ENCODE results near the gene TBC1D4.
"Not testable (repeated sequence)": the region's sequence is repeated elsewhere in the genome, so short reads cannot be mapped to it uniquely, and the experiment has no call there.

TBC1D4 gene

GRCh38 chr13:75352641-75353327 lies 129.2 kb downstream of the TBC1D4 start:
- DNase-seq = no peak

DNA sequence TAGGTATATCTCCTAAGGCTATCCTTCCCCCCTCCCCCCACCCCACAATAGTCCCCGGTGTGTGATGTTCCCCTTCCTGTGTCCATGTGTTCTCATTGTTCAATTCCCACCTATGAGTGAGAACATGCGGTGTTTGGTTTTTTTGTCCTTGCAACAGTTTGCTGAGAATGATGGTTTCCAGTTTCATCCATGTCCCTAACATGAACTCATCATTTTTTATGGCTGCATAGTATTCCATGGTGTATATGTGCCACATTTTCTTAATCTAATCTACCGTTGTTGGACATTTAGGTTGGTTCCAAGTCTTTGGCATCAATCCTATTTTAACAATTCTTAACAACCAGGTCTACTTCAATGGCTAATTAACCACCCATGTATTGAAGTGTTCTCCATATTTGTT lies 130.4 kb downstream of the TBC1D4 start:
- DNase-seq = not testable (repeated sequence)

DNA sequence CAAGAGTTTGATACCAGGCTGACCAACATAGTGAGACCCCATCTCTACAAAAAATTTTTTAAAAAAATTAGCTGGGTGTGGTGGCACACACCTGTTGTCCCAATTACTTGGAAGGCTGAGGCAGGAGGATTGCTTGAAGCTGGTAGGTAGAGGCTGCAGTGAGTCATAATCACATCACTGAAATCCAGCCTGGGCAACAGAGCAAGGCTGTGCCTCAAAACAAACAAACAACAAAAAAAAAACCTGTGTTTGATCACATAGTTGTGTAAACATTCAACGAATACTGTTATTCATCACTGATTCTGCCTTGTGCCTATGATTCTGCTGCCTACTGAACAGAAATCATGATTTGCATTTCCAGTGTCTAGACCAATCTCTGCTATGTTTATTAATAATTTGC lies 134.0 kb downstream of the TBC1D4 start:
- no peak for DNase-seq

GRCh38 chr13:75347457-75347856 lies 134.5 kb downstream of the TBC1D4 start:
- no peak for DNase-seq

- DNase-seq = no peak
Observed at GRCh38 chr13:75345193-75345592, 136.8 kb downstream of the TBC1D4 start.

DNA sequence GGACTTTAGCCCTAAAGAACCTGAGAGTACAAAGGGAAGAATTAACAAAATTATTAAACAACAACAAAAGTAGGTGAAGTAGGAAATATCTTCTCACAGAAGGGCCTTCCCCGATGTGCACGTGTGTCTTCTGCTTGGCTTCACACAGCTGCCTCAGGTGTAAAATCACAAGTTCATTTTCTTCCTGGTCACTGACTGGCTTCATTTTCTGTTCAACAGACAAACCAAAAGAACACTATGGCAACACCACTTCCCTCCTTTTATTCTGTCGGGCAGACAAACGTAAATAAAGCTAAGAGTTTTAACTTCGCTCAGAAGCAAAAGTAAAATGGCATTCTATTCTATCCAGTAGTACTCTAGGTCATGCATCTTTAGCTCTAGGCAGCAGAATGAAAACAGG lies 140.9 kb downstream of the TBC1D4 start:
- no peak for DNase-seq

GRCh38 chr13:75339635-75340374 lies 142.2 kb downstream of the TBC1D4 start:
- DNase-seq = no peak

DNA sequence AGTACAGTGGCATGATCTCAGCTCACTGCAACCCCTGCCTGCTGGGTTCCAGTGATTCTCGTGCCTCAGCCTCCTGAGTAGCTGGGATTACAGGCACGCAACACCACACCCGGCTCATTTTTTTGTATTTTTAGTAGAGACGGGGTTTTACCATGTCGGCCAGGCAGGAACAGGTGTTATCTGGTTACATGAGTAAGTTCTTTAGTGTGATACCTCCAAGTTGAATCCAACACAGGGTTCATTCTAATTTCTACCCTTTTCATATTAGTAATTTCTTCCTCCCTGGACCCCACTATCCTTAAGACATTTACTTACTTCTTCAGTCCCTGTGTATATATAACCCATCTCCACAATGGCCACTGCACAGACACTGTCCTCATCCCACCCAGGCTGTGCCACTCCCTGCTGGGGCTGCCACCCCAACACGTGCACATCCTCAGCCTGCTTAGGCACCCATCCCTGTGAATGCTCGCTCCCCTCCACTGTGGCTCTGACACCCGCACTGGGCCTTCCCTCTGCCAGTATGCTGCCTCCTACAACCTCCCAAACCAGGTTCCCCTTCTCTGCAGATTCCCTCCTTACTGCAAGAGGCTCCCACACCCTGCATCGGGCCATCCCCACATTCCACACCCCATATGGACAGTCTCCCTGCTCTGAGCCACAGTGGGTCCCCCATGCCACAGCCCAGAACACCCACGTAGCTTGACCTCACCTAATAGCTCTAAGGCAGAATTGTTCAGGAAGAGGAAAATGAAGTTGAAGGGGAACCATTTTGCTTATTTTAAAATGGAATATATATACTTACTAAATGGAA lies 147.1 kb downstream of the TBC1D4 start:
- no peak for DNase-seq

- DNase-seq = no peak
Observed at GRCh38 chr13:75333103-75333502, 148.9 kb downstream of the TBC1D4 start.

DNA sequence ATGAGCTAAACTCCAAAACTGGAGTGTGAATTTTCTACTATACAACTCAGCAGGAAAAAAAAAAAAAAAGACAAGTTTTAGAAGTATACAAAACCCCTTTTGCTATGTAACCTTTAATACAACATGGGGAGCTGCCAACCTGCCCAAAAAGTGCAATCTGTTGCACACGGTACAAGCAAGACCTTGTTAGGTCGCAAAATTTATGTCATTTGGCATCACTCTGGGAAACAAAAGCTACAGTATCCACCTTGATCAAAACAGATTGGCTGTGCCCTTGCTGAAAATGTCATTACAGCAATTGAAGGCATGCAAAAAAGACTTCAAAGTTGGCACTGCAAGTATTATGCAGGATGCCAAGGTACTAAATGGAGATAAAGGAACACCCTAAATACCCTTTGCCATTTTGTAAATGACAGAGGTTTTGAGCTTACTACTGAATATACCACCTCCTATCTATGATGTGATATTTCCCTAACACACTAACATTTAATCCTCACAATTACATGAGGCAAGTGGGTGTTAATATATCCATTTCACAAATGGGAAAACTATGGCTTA lies 150.1 kb downstream of the TBC1D4 start:
- DNase-seq = no peak

DNA sequence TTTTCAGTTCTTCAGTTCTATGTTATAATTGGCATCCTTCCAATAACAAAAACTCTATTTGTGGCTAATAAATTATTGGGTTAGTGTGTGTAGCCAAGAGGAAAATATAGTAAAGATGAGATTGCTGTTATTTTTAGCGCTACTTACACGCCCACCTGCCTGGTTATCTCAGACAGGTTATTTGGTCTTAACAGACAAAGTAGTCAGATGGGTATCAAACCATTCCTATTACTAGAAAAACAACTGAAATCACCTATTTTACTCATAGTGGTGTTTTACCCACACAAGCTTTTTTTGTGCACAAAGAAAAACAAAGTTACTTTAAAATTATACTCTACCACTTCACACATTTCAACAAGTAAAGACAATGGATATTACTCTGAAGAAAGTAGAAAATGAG lies 151.2 kb downstream of the TBC1D4 start:
- no peak for DNase-seq

GRCh38 chr13:75329723-75330122 lies 152.2 kb downstream of the TBC1D4 start:
- DNase-seq = no peak

DNA sequence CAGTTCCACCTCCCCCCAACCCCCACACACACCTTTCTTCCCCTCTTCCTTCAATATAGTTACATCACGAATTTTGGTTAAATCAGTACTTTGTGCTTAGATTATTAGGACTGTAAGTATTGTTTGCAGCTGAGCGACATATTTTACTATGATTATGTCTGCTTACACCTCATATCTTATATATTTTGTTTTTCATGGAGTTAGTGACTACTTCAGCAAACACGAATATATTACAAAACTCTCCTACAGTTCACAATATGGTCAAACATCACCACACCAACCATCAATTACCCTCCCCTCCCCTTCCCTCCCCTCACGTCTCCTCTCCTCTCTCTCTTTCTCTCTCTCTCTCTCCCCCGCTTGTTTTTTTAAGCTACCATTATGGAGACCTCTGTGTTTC lies 152.9 kb downstream of the TBC1D4 start:
- no peak for DNase-seq

DNA sequence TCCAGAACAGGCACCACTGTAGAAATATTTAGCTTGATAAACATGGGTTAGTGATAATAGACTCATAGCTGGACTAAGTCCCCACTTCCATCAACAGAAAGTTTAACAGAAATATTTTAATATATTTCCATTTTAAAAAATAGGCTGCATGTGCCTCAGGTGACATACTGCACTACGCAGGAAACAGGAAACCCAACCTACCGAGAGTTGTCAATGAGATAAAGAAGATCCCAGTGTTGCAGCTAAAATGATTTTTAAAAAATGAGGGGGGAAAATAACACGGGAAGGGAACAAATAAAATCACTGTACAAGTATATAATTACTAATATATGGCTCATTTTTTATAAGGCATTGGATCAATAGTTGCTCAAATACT lies 154.8 kb downstream of the TBC1D4 start:
- DNase-seq = peak in 1 of 2 donors; percentile 50

GRCh38 chr13:75326173-75327134 lies 155.5 kb downstream of the TBC1D4 start:
- peak; percentile 47 to 86 for DNase-seq

GRCh38 chr13:75325711-75326110 lies 156.3 kb downstream of the TBC1D4 start:
- no peak for DNase-seq

DNA sequence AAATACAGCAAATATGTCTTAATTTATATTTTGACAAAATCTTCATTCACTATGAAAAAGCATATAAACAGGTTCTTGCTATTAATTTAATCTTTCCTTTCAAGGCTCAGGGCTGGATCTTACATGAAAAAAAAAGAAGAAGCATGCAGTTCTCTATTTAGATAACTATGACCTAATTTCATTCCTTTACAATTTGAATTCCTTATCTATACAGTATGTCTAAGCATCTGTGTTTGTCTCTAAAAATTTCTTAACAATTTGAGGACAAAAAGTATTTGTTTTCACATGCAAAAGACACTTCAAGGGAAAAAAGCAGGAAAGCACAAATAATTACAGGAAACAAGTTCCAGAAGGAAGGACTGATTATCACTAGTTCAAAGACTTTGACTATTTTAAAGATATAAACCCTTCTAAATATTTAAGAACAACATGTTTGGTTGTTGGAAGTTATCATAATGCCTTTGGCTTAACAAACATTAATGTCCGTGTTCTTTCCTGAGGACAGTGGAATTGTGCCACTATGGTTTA lies 157.5 kb downstream of the TBC1D4 start:
- no peak for DNase-seq

GRCh38 chr13:75321084-75321483 lies 160.9 kb downstream of the TBC1D4 start:
- no peak for DNase-seq

DNA sequence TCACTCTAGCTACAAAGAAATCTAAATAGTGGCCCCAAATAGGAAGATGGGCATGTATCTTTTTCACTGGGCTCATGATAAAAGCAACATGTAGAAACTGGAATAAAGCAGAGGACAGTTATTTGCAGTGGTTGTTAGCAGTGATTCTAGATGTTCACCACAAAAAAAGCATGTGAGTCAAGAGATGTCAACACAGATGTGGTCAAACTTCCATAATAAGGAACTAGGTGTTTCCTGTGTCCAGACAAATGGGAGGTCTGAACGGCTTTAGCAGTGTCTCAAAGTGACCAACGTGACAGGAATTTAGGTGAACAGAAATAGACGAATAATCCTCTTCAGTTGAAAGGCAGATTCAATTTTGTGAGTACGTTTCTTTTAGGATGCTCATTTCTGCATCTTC lies 162.7 kb downstream of the TBC1D4 start:
- no peak for DNase-seq

DNA sequence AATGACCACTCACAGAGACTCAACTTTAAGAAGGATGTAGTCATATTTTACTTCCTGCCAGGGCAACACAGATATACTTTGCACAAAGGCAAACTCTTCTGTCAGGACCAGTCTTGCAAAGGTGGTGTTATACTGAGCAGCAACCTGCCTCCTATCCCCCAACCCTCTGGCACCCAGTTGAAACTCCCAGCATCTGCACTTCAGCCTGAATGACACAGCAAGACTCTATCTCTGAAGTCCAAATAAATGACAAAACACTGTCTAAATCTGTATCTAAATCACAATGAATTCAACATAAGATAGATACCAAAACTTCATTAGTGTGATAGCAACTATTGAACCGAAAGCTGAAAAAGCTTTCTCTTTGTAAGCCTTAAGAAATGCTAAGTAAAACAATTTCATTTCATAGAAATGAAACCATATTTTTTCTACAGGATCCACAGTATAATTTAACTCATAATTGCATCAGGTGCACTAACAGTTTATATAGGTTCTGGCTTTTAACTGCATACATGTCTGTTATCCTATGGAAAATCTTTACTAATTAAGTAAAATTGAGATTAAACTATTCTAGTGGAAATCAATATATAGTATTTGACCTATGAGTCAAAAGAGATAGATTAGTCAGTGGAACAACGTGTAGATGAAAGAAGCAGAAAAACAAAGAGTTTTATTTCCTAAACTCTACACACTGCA lies 163.7 kb downstream of the TBC1D4 start:
- DNase-seq = peak in 1 of 2 donors; percentile 33

DNA sequence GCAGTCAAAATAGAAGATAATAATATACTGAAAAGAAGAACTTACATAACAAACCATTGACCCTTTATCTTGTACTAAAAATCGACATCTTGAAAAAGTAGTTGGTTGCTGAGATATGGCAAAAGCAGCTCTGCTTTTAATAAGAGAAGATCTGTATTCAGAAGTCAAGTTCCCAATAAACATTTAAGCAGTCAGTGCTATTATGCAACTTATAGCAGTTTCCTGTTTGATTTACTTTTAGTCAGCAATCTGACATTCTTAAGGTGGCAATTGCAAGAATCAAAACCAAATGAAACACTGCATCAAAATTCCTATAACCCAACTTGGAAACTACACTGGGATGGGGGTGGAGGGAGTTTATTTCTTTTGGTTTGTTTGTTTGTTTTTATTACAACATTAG lies 165.5 kb downstream of the TBC1D4 start:
- DNase-seq = no peak
